H1 (cell line): ENCODE results near the gene CLBA1. TPM values are rescaled to one million over a fixed set of nuclear protein-coding genes. Genes with fewer than 3 reads are reported as not detected.

Experiments
- ASH2L ChIP-seq: fragments of 200-600, 300-600 bp; sonication (generic); IDR thresholded peaks from one replicate; pipeline ENCODE4 v1.7.1; 2017; ENCODE audit warnings: low read length
- ATF2 ChIP-seq: IDR thresholded peaks from 2 replicates; pipeline ENCODE4 v1.6.1; 2012; ENCODE audit warnings: low read length, inconsistent platforms
- ATF3 ChIP-seq: IDR thresholded peaks from 2 replicates; pipeline ENCODE4 v1.6.1; 2011; ENCODE audit warnings: low read depth, mild to moderate bottlenecking, low read length; ENCODE audit not compliant: insufficient read depth
- BCL11A ChIP-seq, 2 experiments: IDR thresholded peaks; one replicate each; pipeline ENCODE4 v1.6.1; 2011; ENCODE audit warnings: low read depth in 2 of 2, low read length in 2 of 2, mild to moderate bottlenecking in 2 of 2
- CHD7 ChIP-seq: fragments of 300-600 bp; sonication (generic); IDR thresholded peaks from 2 replicates; pipeline ENCODE4 v1.7.1; 2012; ENCODE audit warnings: low read length, moderate library complexity, mild to moderate bottlenecking, inconsistent platforms; ENCODE audit not compliant: insufficient replicate concordance
- TAF7 ChIP-seq: optimal IDR thresholded peaks from 2 replicates; pipeline ENCODE3; 2011; ENCODE audit warnings: low read depth, mild to moderate bottlenecking, inconsistent platforms, low read length, moderate library complexity, borderline replicate concordance
- TEAD4 ChIP-seq: IDR thresholded peaks from 2 replicates; pipeline ENCODE4 v1.6.1; 2012; ENCODE audit warnings: low read depth, low read length, inconsistent platforms, mixed read lengths
- polyA plus RNA-seq, 7 experiments: library from polyadenylated mRNA; depleted of rRNA in 3 of 7; stranded (reverse) in 5 of 7; unstranded in 2 of 7; fragments of >200 nt in 5 of 7; fragments of 200-250 nt in 2 of 7; gene quantifications; 1 replicate in 5 of 7; 2 replicates in 1 of 7; 4 replicates in 1 of 7; pipeline versions ENCODE4 v1.2.1 to v1.2.3, GENCODE V29; 2011 to 2013; ENCODE audit warnings: missing spikeins in 2 of 7, mixed read lengths in 2 of 7
- total RNA-seq: library from RNA; stranded (reverse); fragmentation: NEBNext Ultra II Directional; extraction: Animal tissue kit (Norgen Biotek cat#: 25700); gene quantifications from 2 replicates; pipeline ENCODE4 v1.2.1, GENCODE V29; 2021

Gene CLBA1
- total and polyA plus RNA-seq, 2 of the 8 experiments (the other 6 are each of a cell fraction or from before 2014, with no cell fraction given), result 1.6 to 2.4 TPM

GRCh38 chr14:105020815-105021655, 35.4 kb downstream of the CLBA1 start, which contains the start of gene CDCA4 (continued):
- peak; percentile 81 for TF ChIP-seq ATF3
- TF ChIP-seq BCL11A (IDR thresholded peaks at IDR 0.05; ENCODE audit: low read depth in 2 of 2, low read length in 2 of 2), result no peak
- no peak for TF ChIP-seq ATF2
- no peak for TF ChIP-seq TEAD4
- peak; percentile 35 for TF ChIP-seq TAF7
- TF ChIP-seq CHD7, result no peak
- TF ChIP-seq ASH2L, result peak; percentile 54
